GM18870 (cell line): Measurements from ENCODE around the gene TDRD12.
"Not testable (repeated sequence)": the region's sequence is repeated elsewhere in the genome, so short reads cannot be mapped to it uniquely, and the experiment has no call there.

ENCODE experiments used
- ATAC-seq: cut with Tn5 transposase; IDR thresholded peaks from one replicate; pipeline ENCODE4 v1.9.1; 2021; ENCODE audit warnings: moderate library complexity; ENCODE audit not compliant: unreplicated experiment

TDRD12 gene

GRCh38 chr19:32824916-32825608 lies 105.5 kb downstream of the TDRD12 start:
- no peak for ATAC-seq

- ATAC-seq = no peak
Measured at GRCh38 chr19:32828139-32828538, 108.6 kb downstream of the TDRD12 start.

- ATAC-seq = no peak
Measured at GRCh38 chr19:32828643-32829344, 109.2 kb downstream of the TDRD12 start.

- no peak for ATAC-seq
Measured at GRCh38 chr19:32829345-32829896, 109.9 kb downstream of the TDRD12 start.

GRCh38 chr19:32830231-32831014 lies 110.9 kb downstream of the TDRD12 start:
- ATAC-seq = no peak

GRCh38 chr19:32831611-32832010 lies 112.0 kb downstream of the TDRD12 start:
- ATAC-seq = no peak

GRCh38 chr19:32832094-32832493 lies 112.5 kb downstream of the TDRD12 start:
- ATAC-seq = not testable (repeated sequence)

- not testable (repeated sequence) for ATAC-seq
Measured at GRCh38 chr19:32832825-32833224, 113.3 kb downstream of the TDRD12 start.

GRCh38 chr19:32833388-32833787 lies 113.8 kb downstream of the TDRD12 start:
- ATAC-seq = not testable (repeated sequence)

GRCh38 chr19:32837531-32837930 lies 118.0 kb downstream of the TDRD12 start:
- no peak for ATAC-seq

- no peak for ATAC-seq
Measured at GRCh38 chr19:32842061-32842460, 122.5 kb downstream of the TDRD12 start.

- no peak for ATAC-seq
Measured at GRCh38 chr19:32843716-32844245, 124.2 kb downstream of the TDRD12 start.

- not testable (repeated sequence) for ATAC-seq
Measured at GRCh38 chr19:32848035-32848434, 128.5 kb downstream of the TDRD12 start.

GRCh38 chr19:32852216-32852615 lies 132.6 kb downstream of the TDRD12 start:
- no peak for ATAC-seq

GRCh38 chr19:32856818-32857217 lies 137.3 kb downstream of the TDRD12 start:
- ATAC-seq = not testable (repeated sequence)

GRCh38 chr19:32857584-32857983 lies 138.0 kb downstream of the TDRD12 start:
- no peak for ATAC-seq

GRCh38 chr19:32858155-32858554 lies 138.6 kb downstream of the TDRD12 start:
- no peak for ATAC-seq

GRCh38 chr19:32858559-32858958 lies 139.0 kb downstream of the TDRD12 start:
- ATAC-seq = no peak

GRCh38 chr19:32859591-32859990 lies 140.0 kb downstream of the TDRD12 start:
- no peak for ATAC-seq

- ATAC-seq = no peak
Measured at GRCh38 chr19:32861596-32861995, 142.0 kb downstream of the TDRD12 start.

GRCh38 chr19:32862173-32862572 lies 142.6 kb downstream of the TDRD12 start:
- ATAC-seq = no peak
